Neural crest cell (in vitro differentiated cells): ENCODE results near the gene ITGA6. TPM values are rescaled to one million over a fixed set of nuclear protein-coding genes. Genes with fewer than 3 reads are reported as not detected.
A peak's percentile ranks its signal among the peaks of the same experiment; 100 is the strongest.

Source experiments
- DNase-seq: peaks from one replicate; pipeline ENCODE4 v3.0.0; 2021; ENCODE audit warnings: low read depth, mixed read lengths, low spot score
- H3K27ac Mint-ChIP-seq: one replicate; pipeline ENCODE4 v1.8.0; 2021; ENCODE audit warnings: mild to moderate bottlenecking, mixed read lengths; ENCODE audit not compliant: unreplicated experiment
- H3K27me3 Mint-ChIP-seq: 2 replicates; pipeline ENCODE4 v1.8.0; 2021; ENCODE audit warnings: low read depth, mild to moderate bottlenecking, mixed read lengths
- H3K36me3 Mint-ChIP-seq: 2 replicates; pipeline ENCODE4 v1.8.0; 2021; ENCODE audit warnings: low read depth, mild to moderate bottlenecking, mixed read lengths
- H3K4me1 Mint-ChIP-seq: 2 replicates; pipeline ENCODE4 v1.8.0; 2021; ENCODE audit warnings: mixed read lengths
- H3K4me3 Mint-ChIP-seq: one replicate; pipeline ENCODE4 v1.8.0; 2021; ENCODE audit warnings: mild to moderate bottlenecking, mixed read lengths
- H3K9me3 Mint-ChIP-seq: 2 replicates; pipeline ENCODE4 v1.8.0; 2021; ENCODE audit warnings: mixed read lengths
- total RNA-seq: library from RNA; stranded (reverse); gene quantifications from 2 replicates; pipeline ENCODE4 v1.2.1, GENCODE V29; 2021
- TF ChIP-seq, protein P1 (sequence below): fragments of 200-600 bp; sonication (generic); conservative IDR thresholded peaks from 2 replicates; pipeline ENCODE4 v1.5.0; 2021; ENCODE audit warnings: antibody characterized with exemption, mild to moderate bottlenecking

Gene ITGA6
- total RNA-seq, 1 donor from 2014 or later: 37.7 TPM

DNA sequence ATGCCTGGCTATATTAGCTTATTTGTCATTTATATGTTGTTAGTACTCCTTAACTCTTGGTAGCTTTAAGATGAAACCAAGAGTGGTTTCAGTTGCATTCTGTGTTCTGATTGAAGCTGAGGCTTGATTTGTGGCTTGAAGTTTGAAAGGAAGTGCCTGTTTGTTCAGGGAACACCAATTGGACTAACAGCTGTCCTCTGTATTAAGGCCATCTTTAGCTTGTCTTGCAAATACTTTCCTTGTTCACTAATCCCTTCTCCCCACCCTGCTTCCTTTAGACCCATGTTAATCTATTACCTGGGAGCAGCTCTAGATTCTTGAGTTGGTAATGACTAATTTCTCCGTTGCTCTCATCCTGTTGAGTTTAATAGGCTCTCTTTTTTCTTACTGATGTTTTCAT is 13.4 kb downstream of the ITGA6 start:
- Mint-ChIP-seq H3K4me1 (peaks cover 38% of the 10 kb centered on the region), H3K27me3 (no peaks in the 10 kb centered on the region), H3K4me3 (no peak overlapping the region), H3K9me3 (peaks cover 2% of the 10 kb centered on the region), H3K27ac (no peak overlapping the region), H3K36me3 (peaks cover 2% of the 10 kb centered on the region)
- TF ChIP-seq, protein P1, sequence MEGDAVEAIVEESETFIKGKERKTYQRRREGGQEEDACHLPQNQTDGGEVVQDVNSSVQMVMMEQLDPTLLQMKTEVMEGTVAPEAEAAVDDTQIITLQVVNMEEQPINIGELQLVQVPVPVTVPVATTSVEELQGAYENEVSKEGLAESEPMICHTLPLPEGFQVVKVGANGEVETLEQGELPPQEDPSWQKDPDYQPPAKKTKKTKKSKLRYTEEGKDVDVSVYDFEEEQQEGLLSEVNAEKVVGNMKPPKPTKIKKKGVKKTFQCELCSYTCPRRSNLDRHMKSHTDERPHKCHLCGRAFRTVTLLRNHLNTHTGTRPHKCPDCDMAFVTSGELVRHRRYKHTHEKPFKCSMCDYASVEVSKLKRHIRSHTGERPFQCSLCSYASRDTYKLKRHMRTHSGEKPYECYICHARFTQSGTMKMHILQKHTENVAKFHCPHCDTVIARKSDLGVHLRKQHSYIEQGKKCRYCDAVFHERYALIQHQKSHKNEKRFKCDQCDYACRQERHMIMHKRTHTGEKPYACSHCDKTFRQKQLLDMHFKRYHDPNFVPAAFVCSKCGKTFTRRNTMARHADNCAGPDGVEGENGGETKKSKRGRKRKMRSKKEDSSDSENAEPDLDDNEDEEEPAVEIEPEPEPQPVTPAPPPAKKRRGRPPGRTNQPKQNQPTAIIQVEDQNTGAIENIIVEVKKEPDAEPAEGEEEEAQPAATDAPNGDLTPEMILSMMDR: no peak
- no peak for DNase-seq

DNA sequence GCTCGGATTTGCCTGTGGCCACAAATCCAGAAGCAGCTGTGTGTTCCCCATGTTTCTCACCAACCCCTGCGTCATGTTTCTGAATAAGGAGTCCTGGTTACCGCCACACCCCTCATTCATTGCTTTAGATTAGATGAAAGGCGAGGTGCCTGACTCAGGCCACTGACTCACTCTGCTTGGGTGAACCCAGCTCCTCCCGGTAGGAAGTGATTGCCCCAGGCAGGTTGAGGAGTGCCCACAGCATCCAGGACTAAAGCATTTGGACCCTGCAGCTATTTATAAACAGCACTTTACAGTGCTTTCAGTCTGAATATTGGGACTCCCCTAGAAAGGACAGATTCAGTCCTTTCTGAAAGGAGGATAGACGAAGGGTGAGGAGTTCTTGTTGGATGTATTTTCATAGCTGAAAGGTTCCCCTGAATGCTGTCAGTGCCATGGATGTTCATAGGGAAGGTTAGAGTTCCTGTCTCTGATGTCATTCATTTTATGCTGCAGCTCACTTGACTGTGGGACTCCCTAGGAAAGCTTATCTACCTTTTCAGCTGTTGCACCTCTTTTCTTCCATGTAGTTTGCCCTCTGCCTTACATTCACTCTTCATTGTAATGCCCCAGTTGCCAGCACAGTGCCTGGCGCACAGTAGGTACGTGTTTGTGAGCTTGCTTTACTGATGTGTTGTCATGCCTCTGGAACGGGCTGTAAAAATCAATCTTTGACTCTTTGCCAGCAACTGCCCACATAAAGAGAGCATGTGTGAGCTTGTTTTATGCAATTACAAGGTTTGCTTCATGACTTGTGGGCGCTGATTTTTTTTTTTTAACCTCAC is 14.9 kb downstream of the ITGA6 start:
- Mint-ChIP-seq H3K36me3 (peaks cover 2% of the 10 kb centered on the region), H3K27me3 (no peaks in the 10 kb centered on the region), H3K4me3 (no peak overlapping the region), H3K27ac (peak overlapping the region; percentile 37), H3K9me3 (peaks cover 2% of the 10 kb centered on the region), H3K4me1 (peaks cover 39% of the 10 kb centered on the region)
- DNase-seq: no peak
- TF ChIP-seq, protein P1: no peak

GRCh38 chr2:172445851-172446250 is 18.5 kb downstream of the ITGA6 start:
- H3K27ac Mint-ChIP-seq: peak overlapping the region; percentile 75
- no peaks in the 10 kb centered on the region for H3K27me3 Mint-ChIP-seq
- TF ChIP-seq, protein P1: no peak
- DNase-seq: no peak
- H3K36me3 Mint-ChIP-seq: peaks cover 2% of the 10 kb centered on the region
- no peak overlapping the region for H3K4me3 Mint-ChIP-seq
- H3K9me3 Mint-ChIP-seq: peaks cover 2% of the 10 kb centered on the region
- peaks cover 25% of the 10 kb centered on the region for H3K4me1 Mint-ChIP-seq

DNA sequence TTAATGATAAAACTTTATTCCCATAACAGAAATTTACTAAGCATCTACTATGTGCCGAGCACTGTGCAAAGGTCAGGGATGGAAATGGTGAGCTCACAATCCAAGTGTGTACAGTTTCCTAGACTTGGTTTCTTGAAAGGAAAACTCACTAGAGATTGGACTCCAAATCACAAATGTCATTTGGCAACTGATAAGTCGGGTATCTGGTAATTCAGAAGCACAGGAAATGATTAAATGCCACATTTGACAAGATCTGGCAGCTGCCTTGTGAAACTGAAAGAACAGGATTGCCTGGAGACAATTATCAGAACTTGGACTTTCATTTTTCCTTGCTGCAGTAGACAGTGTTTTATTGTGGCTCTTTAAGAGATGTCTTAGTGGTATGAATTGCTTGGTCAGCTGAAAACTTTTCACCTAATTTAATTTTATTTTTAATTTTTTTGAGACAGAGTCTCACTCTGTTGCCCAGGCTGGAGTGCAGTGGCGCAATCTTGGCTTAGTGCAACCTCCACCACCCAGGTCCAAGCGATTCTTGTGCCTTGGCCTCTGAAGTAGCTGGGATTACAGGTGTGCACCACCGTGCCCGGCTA is 19.2 kb downstream of the ITGA6 start:
- Mint-ChIP-seq H3K4me1 (peaks cover 24% of the 10 kb centered on the region), H3K4me3 (no peak overlapping the region), H3K27me3 (no peaks in the 10 kb centered on the region), H3K9me3 (peaks cover 2% of the 10 kb centered on the region), H3K27ac (no peak overlapping the region), H3K36me3 (peaks cover 2% of the 10 kb centered on the region)
- DNase-seq: no peak
- TF ChIP-seq, protein P1: no peak

- H3K36me3 Mint-ChIP-seq: peaks cover 2% of the 10 kb centered on the region
- DNase-seq: no peak
- no peaks in the 10 kb centered on the region for H3K27me3 Mint-ChIP-seq
- peaks cover 23% of the 10 kb centered on the region for H3K4me1 Mint-ChIP-seq
- TF ChIP-seq, protein P1: no peak
- H3K9me3 Mint-ChIP-seq: peaks cover 2% of the 10 kb centered on the region
- no peak overlapping the region for H3K27ac Mint-ChIP-seq
- no peak overlapping the region for H3K4me3 Mint-ChIP-seq
Observed at GRCh38 chr2:172447811-172448493, 20.6 kb downstream of the ITGA6 start.
